Fibroblast of the conjunctiva (primary cell): ENCODE data around the gene ASRGL1.

Experiments used
- DNase-seq: peaks from one replicate; pipeline ENCODE4 v3.0.0-alpha.2; 2010; ENCODE audit warnings: low read depth

Gene ASRGL1

DNA sequence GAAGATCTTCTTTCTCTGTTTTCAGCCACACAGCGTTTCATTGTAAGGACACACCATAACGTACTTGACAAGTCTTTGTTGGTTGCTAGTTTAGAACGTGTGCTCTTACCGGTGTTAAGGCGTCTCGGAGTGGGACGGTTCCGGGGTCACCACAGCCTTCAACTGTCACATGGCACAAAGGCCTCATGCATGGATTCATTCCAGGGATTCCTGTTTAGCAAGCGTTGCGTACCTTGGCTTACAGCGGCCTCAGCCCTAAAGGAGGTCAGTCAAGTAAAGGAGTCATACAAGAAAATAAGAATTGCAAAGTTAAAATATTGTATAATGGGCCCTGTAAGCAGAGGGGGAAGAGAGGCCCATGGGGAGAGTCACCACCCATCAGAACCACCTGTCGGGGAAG, 79.3 kb downstream of the ASRGL1 start:
- DNase-seq: no peak

DNA sequence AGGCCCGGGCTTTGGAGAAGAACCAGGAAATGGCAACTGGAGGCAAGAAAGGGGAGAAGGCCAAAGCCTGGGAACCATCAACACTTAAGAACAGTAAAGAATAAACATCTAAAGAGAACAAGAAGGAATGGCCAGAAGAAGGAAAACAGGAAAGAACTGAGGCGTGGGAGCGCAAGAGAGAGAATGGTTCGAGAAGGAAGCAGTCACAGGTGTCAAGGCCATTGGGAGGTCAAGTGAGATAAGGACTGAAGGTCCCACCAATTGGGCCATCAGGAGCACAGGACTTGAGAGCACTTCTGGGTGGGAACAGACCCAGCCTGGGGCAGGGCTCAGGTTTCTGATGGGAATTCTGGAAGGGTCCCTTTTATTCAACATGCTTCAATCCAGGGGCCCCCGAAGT, 80.9 kb downstream of the ASRGL1 start:
- DNase-seq: no peak

GRCh38 chr11:62418733-62419132, 81.5 kb downstream of the ASRGL1 start, which contains the start of gene SCGB1A1:
Gene SCGB1A1 (plus strand): TSS chr11:62419033. CDS start chr11:62419096, 63 bp downstream.
- no peak for DNase-seq

- no peak for DNase-seq
Observed at GRCh38 chr11:62419314-62419929, 82.2 kb downstream of the ASRGL1 start.

DNA sequence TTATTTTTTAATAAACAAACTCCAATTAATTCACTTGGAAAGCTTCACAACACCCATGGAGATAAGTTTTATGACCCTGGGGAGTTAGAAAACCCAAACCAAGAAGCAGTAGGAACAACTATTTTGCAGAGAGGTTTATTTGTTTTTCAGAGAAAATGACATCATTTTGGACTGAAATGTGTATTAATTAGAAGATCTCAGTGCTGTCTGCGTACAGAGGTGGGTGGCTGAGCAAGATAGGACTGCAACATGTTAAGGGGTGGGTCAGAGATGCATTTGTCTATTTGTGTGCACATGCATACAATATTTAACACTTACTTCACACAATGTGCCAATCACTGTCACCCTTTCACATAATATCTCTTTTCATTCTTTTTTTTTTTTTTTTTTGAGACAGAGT, 82.7 kb downstream of the ASRGL1 start:
- DNase-seq: no peak

DNA sequence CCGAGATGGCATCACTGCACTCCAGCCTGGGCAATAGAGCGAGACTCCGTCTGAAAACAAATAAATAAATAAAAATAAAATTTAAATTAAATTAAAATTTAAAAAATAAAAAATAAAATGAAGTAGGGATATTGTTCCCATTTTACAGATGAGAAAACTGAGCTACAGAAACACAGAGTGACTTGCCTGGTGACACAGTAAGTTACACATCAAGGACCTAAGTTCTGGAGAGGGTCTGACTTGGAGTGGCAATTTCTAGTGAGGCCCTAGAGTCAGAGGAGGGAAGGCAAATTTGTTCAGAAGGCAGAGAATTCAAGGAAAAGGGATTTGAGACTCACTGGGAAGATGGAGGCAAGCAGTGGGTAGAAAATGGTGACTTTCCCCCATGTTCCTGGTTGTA, 83.6 kb downstream of the ASRGL1 start:
- DNase-seq: no peak

GRCh38 chr11:62421996-62422395, 84.7 kb downstream of the ASRGL1 start:
- DNase-seq: no peak

DNA sequence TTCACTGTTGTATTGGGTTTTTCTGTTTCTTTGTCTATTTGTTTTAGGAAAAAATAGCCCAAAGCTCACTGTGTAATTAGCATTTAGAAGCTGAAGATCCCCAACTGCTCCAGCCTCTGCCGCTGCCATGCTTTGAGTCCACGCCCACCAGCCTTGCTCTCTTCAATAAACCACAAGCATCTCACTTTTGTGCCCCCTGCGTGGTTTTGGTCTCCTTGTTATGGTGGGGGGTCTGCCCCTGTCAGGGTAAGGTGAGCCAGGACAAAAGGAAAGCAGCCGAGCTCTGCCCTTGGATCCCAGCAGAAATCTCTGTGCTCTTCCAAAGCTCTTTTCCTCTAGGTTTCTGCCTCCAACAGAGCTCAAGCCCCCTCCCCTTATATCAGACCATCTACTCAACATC, 85.8 kb downstream of the ASRGL1 start:
- no peak for DNase-seq

DNA sequence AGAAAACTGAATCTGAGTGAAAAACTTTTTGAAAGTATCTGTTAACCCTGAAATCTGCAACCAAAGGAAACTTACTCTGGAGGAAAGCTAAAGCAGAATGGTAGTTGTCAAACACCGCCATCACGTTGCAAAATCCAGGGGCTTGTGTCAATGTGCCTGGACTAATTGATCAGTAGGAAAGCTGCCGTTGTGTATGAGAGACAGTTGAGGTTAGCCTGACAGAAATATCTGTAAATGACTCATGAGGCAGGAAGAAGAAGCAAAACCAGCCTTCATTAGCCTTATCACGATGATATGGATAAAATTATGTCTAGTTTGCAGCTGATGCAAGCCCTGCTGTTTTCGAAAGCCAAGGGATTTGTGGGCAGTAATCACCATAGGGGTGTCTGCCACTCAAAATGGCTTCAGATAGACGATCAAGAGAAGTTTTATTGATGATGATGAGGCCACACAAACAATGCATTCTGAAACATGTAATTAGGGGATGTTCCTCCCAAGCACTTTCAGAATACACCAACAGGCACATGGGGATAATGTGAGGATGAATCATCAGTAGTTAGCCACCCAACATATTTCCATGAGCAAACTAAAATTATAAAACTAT, 90.5 kb downstream of the ASRGL1 start:
- no peak for DNase-seq

DNA sequence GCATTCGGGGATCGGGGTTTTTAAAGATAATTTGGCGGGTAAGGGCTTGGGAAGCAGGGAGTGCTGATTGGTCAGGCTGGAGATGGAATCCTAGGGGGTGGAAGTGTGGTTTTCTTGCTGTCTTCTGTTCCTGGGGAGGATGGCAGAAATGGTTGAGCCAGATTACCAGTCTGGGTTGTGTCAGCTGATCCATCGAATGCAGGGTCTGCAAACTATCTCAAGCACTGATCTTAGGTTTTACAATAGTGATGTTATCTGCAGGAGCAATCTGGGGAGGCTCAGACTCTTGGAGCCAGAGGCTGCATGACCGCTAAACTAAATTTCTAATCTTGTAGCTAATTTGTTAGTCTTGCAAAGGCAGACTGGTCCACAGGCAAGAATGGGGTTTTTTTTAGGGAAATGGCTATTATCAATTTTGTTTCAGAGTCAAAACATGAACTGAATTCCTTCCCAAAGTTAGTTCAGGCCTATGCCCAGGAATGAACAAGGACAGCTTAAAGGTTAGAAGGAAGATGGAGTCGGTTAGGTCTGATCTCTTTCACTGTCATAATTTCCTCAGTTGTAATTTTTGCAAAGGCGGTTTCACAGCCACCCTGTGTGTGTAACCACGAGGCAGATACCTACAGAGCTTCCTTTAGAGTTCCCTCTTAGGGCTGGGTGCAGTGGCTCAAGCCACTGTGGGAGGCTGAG, 91.8 kb downstream of the ASRGL1 start:
- DNase-seq: no peak

DNA sequence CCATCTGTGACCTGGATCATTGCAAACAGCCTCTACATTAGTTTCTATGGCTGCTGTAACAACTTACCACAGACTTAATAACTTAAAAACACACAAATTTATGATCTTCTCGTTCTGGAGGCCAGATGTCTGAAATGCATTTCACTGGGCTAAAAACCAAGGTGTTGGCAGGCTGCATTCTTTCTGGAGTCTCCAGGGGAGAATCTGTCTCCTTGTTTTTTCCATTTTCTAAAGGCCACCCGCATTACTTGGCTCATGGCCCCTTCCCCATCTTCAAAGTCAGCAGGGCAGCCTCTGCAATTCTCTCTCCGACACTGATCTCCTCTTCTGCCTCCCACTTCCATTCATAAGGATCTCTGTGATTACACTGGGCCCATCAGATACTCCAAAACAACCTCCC, 93.2 kb downstream of the ASRGL1 start:
- no peak for DNase-seq

GRCh38 chr11:62431171-62431901, 94.1 kb downstream of the ASRGL1 start:
- DNase-seq: no peak

- no peak for DNase-seq
Observed at GRCh38 chr11:62432695-62433094, 95.4 kb downstream of the ASRGL1 start.

DNA sequence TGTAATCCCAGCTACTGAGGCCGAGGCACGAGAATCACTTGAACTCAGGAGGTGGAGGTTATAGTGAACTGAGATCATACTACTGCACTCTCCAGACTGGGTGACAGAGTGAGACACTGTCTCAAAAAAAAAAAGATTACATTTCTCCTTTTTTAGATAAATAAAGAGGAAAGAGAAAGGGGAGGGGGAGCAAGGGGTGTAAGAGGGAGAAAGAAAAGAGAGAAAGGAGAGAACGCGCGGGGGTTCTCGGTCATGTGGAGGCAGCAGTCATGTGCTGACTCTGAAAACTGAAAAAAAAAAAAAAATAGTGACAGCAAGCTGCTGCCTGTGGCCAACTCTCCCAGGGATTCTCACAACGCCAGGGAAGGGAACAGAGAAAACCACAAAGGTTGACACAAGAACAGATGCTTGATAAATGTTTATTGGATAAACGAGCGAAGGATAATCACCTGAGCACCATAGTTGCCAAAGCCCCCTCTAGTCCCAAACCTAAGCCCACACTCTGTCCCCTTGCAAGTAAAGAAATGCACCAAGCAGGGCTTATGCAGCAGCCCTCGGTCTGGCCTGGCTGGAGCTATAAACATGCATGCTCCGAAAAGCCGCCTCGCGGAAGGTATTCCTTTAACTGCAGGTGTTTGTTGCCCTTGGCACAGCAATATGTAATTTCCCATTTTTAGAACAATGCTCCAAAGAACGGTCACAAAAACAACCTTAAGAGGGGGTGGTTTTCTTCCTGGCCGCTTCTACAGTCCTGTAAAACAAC, 96.1 kb downstream of the ASRGL1 start:
- no peak for DNase-seq

DNA sequence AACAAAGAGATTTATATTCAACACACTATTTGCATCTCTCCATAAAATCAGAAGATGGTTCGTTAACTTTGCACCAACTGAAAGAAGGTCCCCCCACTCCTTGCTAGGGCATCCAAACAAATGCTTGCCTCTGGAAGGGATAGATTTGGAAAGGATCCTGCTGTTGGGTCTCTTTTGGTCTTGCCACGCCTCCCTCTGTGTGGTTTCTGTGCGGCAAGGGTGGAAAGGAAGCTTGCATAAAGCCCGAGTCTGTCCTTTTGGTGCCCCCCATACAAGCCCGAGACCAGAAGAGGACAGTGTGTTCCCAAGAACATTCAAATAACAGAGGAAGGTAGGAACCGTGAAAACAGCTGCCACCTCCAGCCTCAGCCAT, 96.6 kb downstream of the ASRGL1 start:
- DNase-seq: no peak

- no peak for DNase-seq
Observed at GRCh38 chr11:62435846-62436660, 98.8 kb downstream of the ASRGL1 start.

DNA sequence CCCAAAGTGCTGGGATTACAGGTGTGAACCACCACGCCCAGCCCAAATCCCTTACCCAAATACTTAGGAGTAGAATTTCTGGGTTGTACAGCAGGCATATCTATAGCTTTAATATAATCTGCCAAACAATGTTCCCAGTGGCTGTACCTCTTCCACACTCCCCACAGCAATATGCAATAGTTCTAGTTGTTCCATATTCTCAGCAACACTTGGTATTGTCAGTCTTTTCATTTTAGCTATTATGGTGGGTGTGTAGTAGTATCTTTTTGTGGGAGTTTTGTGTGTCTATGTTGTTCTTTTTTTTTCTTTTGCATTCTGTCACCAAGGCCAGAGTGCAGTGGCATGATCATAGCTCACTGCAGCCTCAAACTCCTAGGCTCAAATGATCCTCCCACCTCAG, 100.4 kb downstream of the ASRGL1 start:
- DNase-seq: no peak

DNA sequence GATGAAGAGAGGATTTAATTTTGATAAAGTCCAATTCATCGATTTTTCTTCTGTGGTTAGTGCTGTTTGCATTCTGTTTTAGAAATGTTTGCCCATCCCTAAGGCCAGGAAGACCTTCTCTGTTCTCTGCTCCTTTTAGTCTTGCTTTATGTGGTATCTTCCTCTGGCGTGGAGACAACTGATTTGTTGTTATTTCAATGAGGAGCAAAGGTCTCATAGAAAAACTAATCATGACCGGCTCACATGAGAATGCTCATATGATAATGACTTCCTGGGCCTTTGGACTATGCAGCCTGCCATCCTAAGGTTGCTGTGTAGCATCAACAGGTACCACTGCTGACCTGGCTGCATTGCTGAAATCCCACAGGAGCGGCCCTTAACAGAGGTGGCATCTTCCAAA, 101.4 kb downstream of the ASRGL1 start:
- no peak for DNase-seq

- no peak for DNase-seq
Observed at GRCh38 chr11:62439785-62440602, 102.7 kb downstream of the ASRGL1 start.
